HepG2 (cell line): ENCODE measurements around the gene SYT7. TPM values are rescaled to one million over a fixed set of nuclear protein-coding genes. Genes with fewer than 3 reads are reported as not detected.

Source experiments
- CREBL2 ChIP-seq: sonication (generic); formaldehyde crosslinking; IDR thresholded peaks from 2 replicates; pipeline ENCODE4 v1.8.1; 2023; ENCODE audit warnings: missing genetic modification reagents, mild to moderate bottlenecking, borderline replicate concordance
- DPF2 ChIP-seq: sonication (generic); formaldehyde crosslinking; IDR thresholded peaks from 2 replicates; pipeline ENCODE4 v1.4.0; 2020; ENCODE audit warnings: mild to moderate bottlenecking, low read depth, missing genetic modification reagents, borderline replicate concordance
- DR1 ChIP-seq: sonication (generic); formaldehyde crosslinking; IDR thresholded peaks from 2 replicates; pipeline ENCODE4 v1.8.0; 2021; ENCODE audit warnings: mild to moderate bottlenecking, missing genetic modification reagents, inconsistent platforms
- IKZF4 ChIP-seq: sonication (generic); formaldehyde crosslinking; IDR thresholded peaks from 2 replicates; pipeline ENCODE4 v1.5.1; 2020; ENCODE audit warnings: borderline replicate concordance, mild to moderate bottlenecking, low read depth, missing genetic modification reagents; ENCODE audit errors: not compliant biosample characterization
- PRPF4 ChIP-seq: fragments of 200-400 bp; formaldehyde crosslinking; IDR thresholded peaks from 2 replicates; pipeline ENCODE4 v1.6.1; 2016; ENCODE audit warnings: low read length, low read depth; ENCODE audit not compliant: poor library complexity, severe bottlenecking
- RBM39 ChIP-seq: fragments of 200-400 bp; formaldehyde crosslinking; IDR thresholded peaks from one replicate; pipeline ENCODE4 v1.6.1; 2018; ENCODE audit warnings: antibody characterized with exemption, mild to moderate bottlenecking, low read depth, low read length; ENCODE audit not compliant: poor library complexity, severe bottlenecking
- RFX5 ChIP-seq: IDR thresholded peaks from 2 replicates; pipeline ENCODE4 v1.6.1; 2011; ENCODE audit warnings: low read depth, low read length, improper control_type of control experiment
- SIX4 ChIP-seq: sonication (generic); formaldehyde crosslinking; IDR thresholded peaks from 2 replicates; pipeline ENCODE4 v1.4.0; 2020; ENCODE audit warnings: missing genetic modification reagents
- TIGD3 ChIP-seq: sonication (generic); formaldehyde crosslinking; IDR thresholded peaks from 2 replicates; pipeline ENCODE4 v1.5.1; 2020; ENCODE audit warnings: mild to moderate bottlenecking, missing genetic modification reagents, borderline replicate concordance
- TRIM24 ChIP-seq: sonication (generic); formaldehyde crosslinking; IDR thresholded peaks from 2 replicates; pipeline ENCODE4 v1.8.0; 2022; ENCODE audit warnings: mild to moderate bottlenecking, missing genetic modification reagents
- U2AF2 ChIP-seq: fragments of 200-400 bp; formaldehyde crosslinking; IDR thresholded peaks from 2 replicates; pipeline ENCODE4 v1.6.1; 2017; ENCODE audit warnings: low read depth, mild to moderate bottlenecking, low read length
- ZBTB21 ChIP-seq: sonication (generic); formaldehyde crosslinking; IDR thresholded peaks from 2 replicates; pipeline ENCODE4 v1.4.0; 2020; ENCODE audit warnings: missing genetic modification reagents
- ZFX ChIP-seq: sonication (generic); formaldehyde crosslinking; IDR thresholded peaks from 2 replicates; pipeline ENCODE4 v1.4.0; 2020; ENCODE audit warnings: mild to moderate bottlenecking, low read depth, missing genetic modification reagents, moderate library complexity
- ZNF253 ChIP-seq: sonication (generic); formaldehyde crosslinking; IDR thresholded peaks from 2 replicates; pipeline ENCODE4 v1.8.0; 2022; ENCODE audit warnings: mild to moderate bottlenecking, missing genetic modification reagents, borderline replicate concordance
- ZNF274 ChIP-seq: sonication (generic); formaldehyde crosslinking; IDR thresholded peaks from 2 replicates; pipeline ENCODE4 v1.5.1; 2020; ENCODE audit warnings: mild to moderate bottlenecking, missing genetic modification reagents
- ZNF30 ChIP-seq: sonication (generic); formaldehyde crosslinking; IDR thresholded peaks from 2 replicates; pipeline ENCODE4 v1.5.0; 2020; ENCODE audit warnings: mild to moderate bottlenecking, missing genetic modification reagents
- ZNF337 ChIP-seq: sonication (generic); formaldehyde crosslinking; IDR thresholded peaks from 2 replicates; pipeline ENCODE4 v1.5.1; 2020; ENCODE audit warnings: missing genetic modification reagents, low read depth, mild to moderate bottlenecking, borderline replicate concordance
- ZNF713 ChIP-seq: sonication (generic); formaldehyde crosslinking; IDR thresholded peaks from 2 replicates; pipeline ENCODE4 v1.4.0; 2020; ENCODE audit warnings: mild to moderate bottlenecking, missing genetic modification reagents
- polyA plus RNA-seq, 8 experiments: library from polyadenylated mRNA; depleted of rRNA in 3 of 8; stranded (reverse) in 7 of 8; unstranded in 1 of 8; fragments of >200 nt; fragmentation: Illumina TruSeq in 4 of 8; extraction: Trizol in 4 of 8; gene quantifications; 2 replicates each; pipeline versions ENCODE4 v1.2.1 to v1.2.3, GENCODE V29; 2011 to 2016; ENCODE audit warnings: low read depth in 4 of 8, missing spikeins in 1 of 8, mixed read lengths in 1 of 8; ENCODE audit not compliant: insufficient read depth in 1 of 8
- total RNA-seq, 5 experiments: library from RNA; depleted of rRNA; stranded (reverse); fragments of >200 nt; fragmentation: Illumina TruSeq; extraction: Trizol; gene quantifications; 2 replicates each; pipeline ENCODE4 v1.2.3, GENCODE V29; 2016; ENCODE audit warnings: low read depth in 1 of 5
- TF ChIP-seq, protein P1 (sequence below): sonication (generic); formaldehyde crosslinking; IDR thresholded peaks from 2 replicates; pipeline ENCODE4 v1.8.1; 2022; ENCODE audit warnings: low read depth, mild to moderate bottlenecking, missing genetic modification reagents
- TF ChIP-seq, protein P2 (sequence below): sonication (generic); formaldehyde crosslinking; IDR thresholded peaks from 2 replicates; pipeline ENCODE4 v1.5.0; 2020; ENCODE audit warnings: mild to moderate bottlenecking, missing genetic modification reagents, borderline replicate concordance

The SYT7 gene
- total and polyA plus RNA-seq, 2 of the 13 experiments (the other 11 are each of a cell fraction or from before 2014, with no cell fraction given) = 1.4 to 4.4 TPM

DNA sequence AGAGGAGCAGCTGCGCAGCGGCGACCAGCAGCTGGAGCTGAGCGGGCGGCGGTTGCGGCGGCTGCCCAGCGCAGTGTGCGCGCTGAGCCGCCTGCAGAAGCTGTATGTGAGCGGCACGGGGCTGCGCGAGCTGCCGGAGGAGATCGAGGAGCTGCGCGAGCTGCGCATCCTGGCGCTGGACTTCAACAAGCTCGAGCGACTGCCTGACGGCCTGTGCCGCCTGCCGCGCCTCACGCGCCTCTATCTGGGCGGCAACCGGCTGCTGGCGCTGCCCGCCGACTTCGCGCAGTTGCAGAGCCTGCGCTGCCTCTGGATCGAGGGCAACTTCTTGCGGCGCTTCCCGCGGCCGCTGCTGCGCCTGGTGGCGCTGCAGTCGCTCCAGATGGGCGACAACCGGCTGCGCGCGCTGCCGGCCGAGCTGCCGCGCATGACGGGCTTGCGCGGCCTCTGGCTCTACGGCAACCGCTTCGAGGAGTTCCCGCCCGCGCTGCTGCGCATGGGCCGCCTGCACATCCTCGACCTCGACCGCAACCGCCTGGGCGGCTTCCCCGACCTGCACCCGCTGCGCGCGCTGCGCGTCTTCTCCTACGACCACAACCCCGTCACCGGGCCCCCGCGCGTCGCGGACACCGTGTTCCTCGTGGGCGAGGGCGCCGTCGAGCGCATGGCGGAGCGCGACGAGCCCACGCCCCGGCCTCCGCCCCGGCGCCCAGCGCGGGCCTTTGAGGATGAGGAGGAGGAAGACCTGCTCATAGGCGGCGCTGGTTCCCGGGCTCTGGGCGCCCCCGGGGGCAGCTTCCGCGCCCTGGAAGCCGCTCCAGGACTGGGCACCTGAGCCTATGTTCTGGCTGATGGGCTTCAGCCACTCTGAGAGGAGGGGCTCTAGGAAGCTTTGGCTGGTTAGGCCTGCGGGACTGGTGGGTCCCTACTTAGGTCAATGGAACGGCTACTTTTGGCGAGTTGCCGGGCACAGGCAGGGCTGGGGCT is 71.5 kb downstream of the SYT7 start (continued):
- TF ChIP-seq, protein P1, sequence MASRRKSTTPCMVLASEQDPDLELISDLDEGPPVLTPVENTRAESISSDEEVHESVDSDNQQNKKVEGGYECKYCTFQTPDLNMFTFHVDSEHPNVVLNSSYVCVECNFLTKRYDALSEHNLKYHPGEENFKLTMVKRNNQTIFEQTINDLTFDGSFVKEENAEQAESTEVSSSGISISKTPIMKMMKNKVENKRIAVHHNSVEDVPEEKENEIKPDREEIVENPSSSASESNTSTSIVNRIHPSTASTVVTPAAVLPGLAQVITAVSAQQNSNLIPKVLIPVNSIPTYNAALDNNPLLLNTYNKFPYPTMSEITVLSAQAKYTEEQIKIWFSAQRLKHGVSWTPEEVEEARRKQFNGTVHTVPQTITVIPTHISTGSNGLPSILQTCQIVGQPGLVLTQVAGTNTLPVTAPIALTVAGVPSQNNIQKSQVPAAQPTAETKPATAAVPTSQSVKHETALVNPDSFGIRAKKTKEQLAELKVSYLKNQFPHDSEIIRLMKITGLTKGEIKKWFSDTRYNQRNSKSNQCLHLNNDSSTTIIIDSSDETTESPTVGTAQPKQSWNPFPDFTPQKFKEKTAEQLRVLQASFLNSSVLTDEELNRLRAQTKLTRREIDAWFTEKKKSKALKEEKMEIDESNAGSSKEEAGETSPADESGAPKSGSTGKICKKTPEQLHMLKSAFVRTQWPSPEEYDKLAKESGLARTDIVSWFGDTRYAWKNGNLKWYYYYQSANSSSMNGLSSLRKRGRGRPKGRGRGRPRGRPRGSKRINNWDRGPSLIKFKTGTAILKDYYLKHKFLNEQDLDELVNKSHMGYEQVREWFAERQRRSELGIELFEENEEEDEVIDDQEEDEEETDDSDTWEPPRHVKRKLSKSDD (CRISPR knock-in tag) = no peak
- TF ChIP-seq TRIM24 (CRISPR knock-in tag) = no peak
- TF ChIP-seq DPF2 = no peak
- TF ChIP-seq, protein P2, sequence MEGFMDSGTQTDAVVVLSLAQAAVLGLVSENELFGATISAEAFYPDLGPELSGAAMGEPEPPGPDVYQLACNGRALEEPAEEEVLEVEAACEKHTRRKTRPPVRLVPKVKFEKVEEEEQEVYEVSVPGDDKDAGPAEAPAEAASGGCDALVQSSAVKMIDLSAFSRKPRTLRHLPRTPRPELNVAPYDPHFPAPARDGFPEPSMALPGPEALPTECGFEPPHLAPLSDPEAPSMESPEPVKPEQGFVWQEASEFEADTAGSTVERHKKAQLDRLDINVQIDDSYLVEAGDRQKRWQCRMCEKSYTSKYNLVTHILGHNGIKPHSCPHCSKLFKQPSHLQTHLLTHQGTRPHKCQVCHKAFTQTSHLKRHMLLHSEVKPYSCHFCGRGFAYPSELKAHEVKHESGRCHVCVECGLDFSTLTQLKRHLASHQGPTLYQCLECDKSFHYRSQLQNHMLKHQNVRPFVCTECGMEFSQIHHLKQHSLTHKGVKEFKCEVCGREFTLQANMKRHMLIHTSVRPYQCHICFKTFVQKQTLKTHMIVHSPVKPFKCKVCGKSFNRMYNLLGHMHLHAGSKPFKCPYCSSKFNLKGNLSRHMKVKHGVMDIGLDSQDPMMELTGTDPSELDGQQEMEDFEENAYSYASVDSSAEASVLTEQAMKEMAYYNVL (CRISPR knock-in tag) = 0 out of 2 replicates have a peak, but pooled peaks have one; percentile 61
- no peak for TF ChIP-seq PRPF4
- no peak for TF ChIP-seq RFX5
- no peak for TF ChIP-seq ZNF30
- TF ChIP-seq TIGD3 (CRISPR knock-in tag) = no peak
- TF ChIP-seq SIX4 (CRISPR knock-in tag) = no peak
- no peak for TF ChIP-seq U2AF2
- TF ChIP-seq ZNF274 (CRISPR knock-in tag) = peak; percentile 45; the same call in 1 of the 2 replicates
- TF ChIP-seq CREBL2 = peak; percentile 67; the same call in 1 of the 2 replicates
- TF ChIP-seq RBM39 = no peak
- no peak for TF ChIP-seq ZNF253
- TF ChIP-seq ZBTB21 (CRISPR knock-in tag) = no peak
- TF ChIP-seq ZNF337 = no peak
- no peak for TF ChIP-seq IKZF4 (CRISPR knock-in tag)
- TF ChIP-seq DR1 (CRISPR knock-in tag) = peak; percentile 46; the same call in 1 of the 2 replicates
- TF ChIP-seq ZNF713 (CRISPR knock-in tag) = no peak
- TF ChIP-seq ZFX (CRISPR knock-in tag) = peak; percentile 46; the same call in 1 of the 2 replicates
